HS-5 (cell line): ENCODE measurements around the gene F2RL3.

Experiments
- DNase-seq: peaks from one replicate; pipeline ENCODE4 v3.0.0-alpha.2; 2012; ENCODE audit warnings: low read depth

The F2RL3 gene

GRCh38 chr19:16895467-16896145 is 6.8 kb downstream of the F2RL3 start:
- DNase-seq: no peak

DNA sequence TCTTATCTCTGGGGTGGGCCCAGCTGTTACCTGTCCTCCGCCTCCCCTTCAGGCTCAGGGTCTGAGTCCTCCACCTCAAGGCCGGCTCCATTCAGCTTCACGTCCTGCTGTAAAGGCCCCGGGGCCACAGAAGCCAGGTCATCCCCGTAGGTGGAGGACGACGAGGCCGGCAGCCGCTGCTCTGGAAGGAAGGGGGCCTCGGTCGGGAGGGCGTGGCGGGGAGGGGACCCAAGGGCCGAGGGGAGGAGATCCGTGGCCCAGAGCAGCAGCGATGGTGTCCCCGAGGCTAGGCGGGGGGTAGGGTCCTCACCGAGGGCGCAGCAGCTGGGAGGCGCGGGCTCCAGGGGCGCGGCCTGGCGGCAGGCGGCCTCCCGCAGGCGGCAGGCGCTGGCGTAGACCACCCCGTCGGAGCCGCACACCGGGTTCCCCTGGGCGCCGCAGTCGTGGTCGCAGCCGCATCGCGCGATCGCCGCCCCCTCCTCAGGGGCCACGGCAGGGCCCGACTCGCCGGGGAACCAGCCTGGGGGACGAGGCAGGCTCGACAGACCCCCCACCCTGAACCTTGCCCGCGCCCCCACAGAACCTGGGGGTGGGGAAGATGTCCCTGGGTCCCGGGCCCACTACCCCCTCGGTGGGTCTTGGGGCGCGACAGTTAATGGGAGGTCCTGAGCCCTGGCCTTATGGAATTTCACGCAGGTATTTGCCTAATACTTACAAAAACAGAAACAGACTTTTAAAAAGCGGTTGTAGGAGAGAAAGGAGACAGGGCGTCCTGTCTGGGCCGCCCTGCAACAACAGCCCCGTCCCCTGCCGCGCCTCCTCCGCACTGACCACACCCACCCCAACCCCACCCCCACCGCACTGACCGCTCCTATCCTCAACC is 7.6 kb downstream of the F2RL3 start:
- DNase-seq: no peak

GRCh38 chr19:16897029-16897855 is 8.4 kb downstream of the F2RL3 start:
- DNase-seq: peak; percentile 2

- no peak for DNase-seq
Measured at GRCh38 chr19:16897856-16898161, 9.0 kb downstream of the F2RL3 start.

- no peak for DNase-seq
Measured at GRCh38 chr19:16898361-16899015, 9.7 kb downstream of the F2RL3 start.

- DNase-seq: no peak
Measured at GRCh38 chr19:16899566-16900075, 10.8 kb downstream of the F2RL3 start.

- no peak for DNase-seq
Measured at GRCh38 chr19:16901491-16902175, 12.8 kb downstream of the F2RL3 start.

DNA sequence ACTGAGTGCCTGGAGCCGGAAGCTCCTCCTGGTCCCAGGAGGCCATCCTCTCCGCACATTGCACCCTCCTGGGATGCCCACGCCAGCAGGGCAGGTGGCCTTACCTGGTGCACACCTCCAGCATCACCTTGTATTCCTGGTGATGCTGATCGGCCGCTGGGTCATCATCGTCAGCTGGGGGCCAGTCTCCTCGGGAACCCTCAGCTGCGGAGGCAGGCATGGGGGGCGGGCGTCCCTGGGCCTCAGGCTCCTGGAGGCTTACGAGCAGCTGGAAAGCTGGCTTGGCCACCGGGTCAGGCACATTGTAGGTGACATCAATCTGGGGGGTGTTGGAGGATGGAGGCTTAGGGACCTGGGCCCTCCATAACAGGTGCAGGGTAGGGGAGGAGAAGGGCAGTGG is 13.7 kb downstream of the F2RL3 start:
- DNase-seq: no peak

DNA sequence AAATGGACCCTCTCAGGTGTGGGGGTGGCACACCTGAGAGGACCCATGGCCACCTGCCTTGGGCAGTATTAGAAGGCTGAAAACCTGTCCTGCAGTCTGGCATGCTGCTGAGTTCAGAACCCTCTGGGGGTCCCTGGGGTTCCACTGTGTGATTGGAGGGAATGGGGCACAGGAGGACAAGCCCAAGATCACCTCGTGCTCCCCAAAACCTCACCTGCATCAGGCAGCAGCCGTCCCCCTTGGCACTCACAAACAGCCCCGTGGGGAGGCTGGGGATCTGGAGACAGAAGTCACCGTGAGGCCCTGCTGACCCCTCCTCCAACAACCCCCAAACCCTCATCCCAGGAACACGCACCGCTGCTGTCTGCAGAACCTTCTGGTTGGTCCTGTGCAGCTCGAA is 14.5 kb downstream of the F2RL3 start:
- DNase-seq: no peak

- DNase-seq: no peak
Measured at GRCh38 chr19:16904599-16904998, 15.8 kb downstream of the F2RL3 start.

- no peak for DNase-seq
Measured at GRCh38 chr19:16908759-16909158, 20.0 kb downstream of the F2RL3 start.

- DNase-seq: no peak
Measured at GRCh38 chr19:16911046-16911445, 22.2 kb downstream of the F2RL3 start.

- no peak for DNase-seq
Measured at GRCh38 chr19:16912780-16913179, 24.0 kb downstream of the F2RL3 start.

DNA sequence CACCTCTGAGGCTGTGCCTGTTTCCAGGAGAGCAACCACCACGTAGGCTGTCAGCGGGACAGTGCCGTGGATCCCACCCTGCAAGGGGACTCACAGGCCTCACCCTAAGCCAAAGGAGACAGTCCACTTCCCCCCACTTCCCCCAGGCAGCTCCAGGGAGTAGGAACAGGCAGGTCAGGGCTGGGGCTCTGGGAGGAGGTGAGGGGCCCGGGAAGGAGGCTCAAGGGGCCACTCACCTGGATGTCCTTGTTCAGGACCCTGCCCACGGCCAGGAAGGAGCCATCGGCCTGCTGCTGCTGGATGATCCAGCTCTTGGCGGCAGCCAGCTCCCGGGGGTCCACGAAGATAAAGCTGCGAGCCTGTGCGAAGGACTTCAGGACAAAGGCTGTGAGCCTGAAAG is 25.6 kb downstream of the F2RL3 start:
- DNase-seq: no peak

DNA sequence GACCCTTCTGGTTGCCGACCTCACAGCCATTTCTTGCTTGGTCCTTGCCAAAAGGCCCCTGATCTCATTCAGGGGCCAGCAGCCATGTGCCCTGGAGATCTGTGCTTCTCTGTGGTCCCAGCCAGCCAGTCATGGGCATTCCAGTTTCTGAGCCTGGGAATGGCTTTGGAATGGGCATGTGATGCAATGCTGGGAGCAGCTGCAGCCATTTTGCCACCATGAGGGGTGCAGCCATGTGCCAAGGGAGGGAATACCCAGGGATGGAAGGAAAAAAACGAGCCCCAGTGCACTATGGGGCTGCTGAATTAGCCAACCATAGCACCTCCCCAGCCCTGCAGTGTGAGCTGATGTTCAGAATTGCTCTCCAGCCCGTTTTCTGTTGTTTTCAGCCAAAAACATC is 26.3 kb downstream of the F2RL3 start:
- DNase-seq: no peak

- DNase-seq: no peak
Measured at GRCh38 chr19:16915734-16916133, 26.9 kb downstream of the F2RL3 start.

DNA sequence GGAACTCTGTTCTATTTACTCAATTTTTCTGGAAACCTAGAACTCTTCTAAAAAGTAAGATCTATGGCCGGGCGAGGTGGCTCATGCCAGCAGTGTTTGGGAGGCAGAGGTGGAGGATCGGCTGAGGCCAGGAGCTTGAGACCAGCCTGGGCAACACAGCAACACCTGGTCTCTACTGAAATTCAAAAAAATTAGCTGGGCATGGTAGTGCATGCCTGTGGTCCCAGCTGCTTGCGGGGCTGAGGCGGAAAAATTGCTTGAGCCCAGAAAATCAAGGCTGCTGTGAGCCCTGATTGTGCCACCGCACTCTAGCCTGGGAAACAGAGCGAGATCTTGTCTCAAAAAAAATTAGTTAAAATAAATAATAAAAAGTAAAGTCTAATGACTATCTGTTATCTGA is 28.6 kb downstream of the F2RL3 start:
- DNase-seq: no peak

- no peak for DNase-seq
Measured at GRCh38 chr19:16919496-16919895, 30.7 kb downstream of the F2RL3 start.

- DNase-seq: peak; percentile 64
Measured at GRCh38 chr19:16920816-16921529, 32.2 kb downstream of the F2RL3 start.

- DNase-seq: no peak
Measured at GRCh38 chr19:16921766-16922591, 33.2 kb downstream of the F2RL3 start.
